Erythroblast (primary cell): Measurements from ENCODE around the gene PRMT3.

Experiments
- GATA1 ChIP-seq: IDR thresholded peaks from 2 replicates; pipeline ENCODE4 v1.6.1; 2011; ENCODE audit warnings: low read depth, mild to moderate bottlenecking, control low read depth, low read length, moderate library complexity
- POLR2A ChIP-seq: IDR thresholded peaks from 2 replicates; pipeline ENCODE4 v1.6.1; 2011; ENCODE audit warnings: mild to moderate bottlenecking, low read length

DNA sequence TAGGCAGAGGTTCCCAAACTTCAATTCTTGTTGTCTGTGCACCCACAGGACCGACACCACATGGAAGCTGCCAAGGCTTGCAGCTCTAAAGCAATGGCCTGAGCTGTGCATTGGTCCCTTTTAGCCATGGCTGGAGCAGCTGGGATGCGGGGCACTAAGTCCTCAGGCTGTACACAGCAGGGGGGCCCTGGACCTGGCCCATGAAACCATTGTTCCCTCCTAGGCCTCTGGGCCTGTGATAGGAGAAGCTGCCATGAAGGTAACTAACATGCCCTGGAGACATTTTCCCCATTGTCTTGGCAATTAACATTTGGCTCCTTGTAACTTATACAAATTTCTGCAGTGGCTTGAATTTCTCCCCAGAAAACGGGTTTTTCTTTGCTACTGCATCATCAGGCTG is 168.3 kb downstream of the PRMT3 start:
- no peak for TF ChIP-seq POLR2A
- no peak for TF ChIP-seq GATA1
